Smooth muscle cell (in vitro differentiated cells): ENCODE data around the gene ZBTB46. TPM values are rescaled to one million over a fixed set of nuclear protein-coding genes. Genes with fewer than 3 reads are reported as not detected.
A peak's percentile ranks its signal among the peaks of the same experiment; 100 is the strongest.

ENCODE experiments used
- DNase-seq: peaks from one replicate; lab custom pipeline; 2025; ENCODE audit not compliant: unreplicated experiment; lab: John Stamatoyannopoulos, UW
- H2AFZ ChIP-seq: fragments of 200-600 bp; sonication (generic); 2 replicates; pipeline ENCODE4 v1.6.0; 2016; ENCODE audit warnings: antibody characterized with exemption, low read depth, mild to moderate bottlenecking
- H3F3A ChIP-seq: fragments of 200-600 bp; sonication (generic); 2 replicates; pipeline ENCODE4 v1.6.0; 2017; ENCODE audit warnings: antibody characterized with exemption, low read depth
- H3K27ac ChIP-seq: fragments of 200-600 bp; sonication (generic); 2 replicates; pipeline ENCODE4 v1.5.1; 2016; ENCODE audit warnings: low read depth, mild to moderate bottlenecking
- H3K27me3 ChIP-seq: fragments of 200-600 bp; sonication (generic); 2 replicates; pipeline ENCODE4 v1.6.1; 2016; ENCODE audit warnings: low read depth, mild to moderate bottlenecking
- H3K36me3 ChIP-seq: fragments of 200-600 bp; sonication (generic); 2 replicates; pipeline ENCODE4 v1.5.1; 2016; ENCODE audit warnings: low read depth
- H3K4me1 ChIP-seq: fragments of 200-600 bp; sonication (generic); 2 replicates; pipeline ENCODE4 v1.5.1; 2016; ENCODE audit warnings: low read depth
- H3K4me2 ChIP-seq: fragments of 200-600 bp; sonication (generic); 2 replicates; pipeline ENCODE4 v1.6.0; 2016; ENCODE audit warnings: mild to moderate bottlenecking
- H3K4me3 ChIP-seq: fragments of 200-600 bp; sonication (generic); 2 replicates; pipeline ENCODE4 v1.5.1; 2016; ENCODE audit warnings: mild to moderate bottlenecking
- H3K79me2 ChIP-seq: fragments of 200-600 bp; sonication (generic); 2 replicates; pipeline ENCODE4 v1.6.0; 2016; ENCODE audit warnings: low read depth, mild to moderate bottlenecking
- H3K9ac ChIP-seq: fragments of 200-600 bp; sonication (generic); 2 replicates; pipeline ENCODE4 v1.6.0; 2016; ENCODE audit warnings: low read depth
- H3K9me3 ChIP-seq: fragments of 200-600 bp; sonication (generic); replicated peaks from 2 replicates; pipeline ENCODE4 v1.5.1; 2016; ENCODE audit warnings: low read depth
- H4K20me1 ChIP-seq: fragments of 200-600 bp; sonication (generic); 2 replicates; pipeline ENCODE4 v1.6.0; 2016; ENCODE audit warnings: low read depth
- WGBS: methylation state at CpG from one replicate; pipeline ENCODE4 v1.1.7; 2016; ENCODE audit warnings: low lambda C conversion rate; 5-methylcytosine and 5-hydroxymethylcytosine counted together
- polyA plus RNA-seq: library from polyadenylated mRNA; unstranded; fragments of >200 nt; fragmentation: Nextera tagmentation; extraction: Ambion mirVana; gene quantifications from 2 replicates; pipeline ENCODE4 v1.2.1, GENCODE V29; 2016
- total RNA-seq: library from RNA; depleted of rRNA; stranded (reverse); fragments of >200 nt; gene quantifications from 2 replicates; pipeline ENCODE4 v1.2.3, GENCODE V29; 2014
- TF ChIP-seq, protein P1 (sequence below): fragments of 200-600 bp; sonication (generic); IDR thresholded peaks from 2 replicates; pipeline ENCODE4 v1.5.1; 2017; ENCODE audit warnings: borderline replicate concordance, mild to moderate bottlenecking, antibody characterized with exemption; ENCODE audit not compliant: insufficient read depth, poor library complexity, severe bottlenecking

ZBTB46 gene, protein sequence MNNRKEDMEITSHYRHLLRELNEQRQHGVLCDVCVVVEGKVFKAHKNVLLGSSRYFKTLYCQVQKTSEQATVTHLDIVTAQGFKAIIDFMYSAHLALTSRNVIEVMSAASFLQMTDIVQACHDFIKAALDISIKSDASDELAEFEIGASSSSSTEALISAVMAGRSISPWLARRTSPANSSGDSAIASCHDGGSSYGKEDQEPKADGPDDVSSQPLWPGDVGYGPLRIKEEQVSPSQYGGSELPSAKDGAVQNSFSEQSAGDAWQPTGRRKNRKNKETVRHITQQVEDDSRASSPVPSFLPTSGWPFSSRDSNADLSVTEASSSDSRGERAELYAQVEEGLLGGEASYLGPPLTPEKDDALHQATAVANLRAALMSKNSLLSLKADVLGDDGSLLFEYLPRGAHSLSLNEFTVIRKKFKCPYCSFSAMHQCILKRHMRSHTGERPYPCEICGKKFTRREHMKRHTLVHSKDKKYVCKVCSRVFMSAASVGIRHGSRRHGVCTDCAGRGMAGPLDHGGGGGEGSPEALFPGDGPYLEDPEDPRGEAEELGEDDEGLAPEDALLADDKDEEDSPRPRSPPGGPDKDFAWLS
- total RNA-seq (2.7 and 4.5 TPM in 2 replicates), polyA plus RNA-seq (2.3 and 4.0 TPM in 2 replicates)

DNA sequence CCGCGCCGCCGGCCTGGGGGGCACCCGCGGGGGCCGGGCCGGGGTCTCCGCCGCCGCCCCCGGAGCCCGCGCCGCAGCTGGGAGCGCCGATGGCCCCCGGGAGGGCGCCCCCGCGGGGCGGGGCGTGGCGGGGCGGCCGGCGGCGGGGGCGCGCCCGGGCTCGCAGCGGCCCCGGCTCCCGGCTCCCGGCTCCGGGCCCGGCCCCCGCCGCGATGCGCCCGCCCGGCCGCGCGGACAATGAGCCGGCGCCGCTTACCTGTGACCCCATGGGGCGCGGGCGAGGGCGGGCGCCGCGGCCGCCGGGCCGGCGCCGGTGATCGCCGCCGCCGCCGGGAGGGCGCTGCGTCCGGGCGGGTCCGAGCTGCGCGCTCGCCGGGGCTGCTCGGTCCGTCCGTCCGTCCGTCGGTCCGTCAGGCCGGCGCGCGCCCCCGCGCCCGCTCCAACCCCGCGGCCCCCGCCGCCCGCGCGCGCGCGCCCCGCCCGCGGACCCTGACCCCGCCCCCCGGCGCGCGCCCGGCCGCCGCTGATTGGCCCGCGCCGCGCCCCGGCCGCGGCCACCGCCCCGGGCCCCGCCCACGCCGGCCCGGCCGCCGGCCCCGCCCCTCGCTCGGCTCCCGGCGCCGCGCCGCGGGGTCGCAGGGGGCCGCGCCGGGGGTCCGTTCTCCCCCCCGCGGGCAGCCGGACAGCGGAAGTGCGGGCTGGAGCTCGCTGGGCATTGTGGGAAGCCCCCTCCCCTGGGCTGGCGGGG is at the start of gene ZBTB46:
Gene ZBTB46, minus strand, starts transcription at position 424 of the 748 bp plus-strand sequence. CDS start 40,507 bp downstream, outside the sequence.
- WGBS = under 1% methylated on average over 28 of the region's 147 CpGs
- Histone ChIP-seq H3K9me3 (no peaks in the 10 kb centered on the region), H3K4me3 (peak within 1 kb of the TSS; percentile 82), H3K9ac (peak within 1 kb of the TSS; percentile 43), H3K79me2 (peaks cover 9% of the 10 kb centered on the region), H2AFZ (peak within 1 kb of the TSS; percentile 87), H3K27ac (no peak within 1 kb of the TSS), H3K27me3 (no peaks in the 10 kb centered on the region), H3K4me1 (peaks cover 21% of the 10 kb centered on the region), H3K36me3 (no peaks in the 10 kb centered on the region), H3F3A (no peaks in the 10 kb centered on the region), H4K20me1 (peaks cover 31% of the 10 kb centered on the region), H3K4me2 (peak within 1 kb of the TSS; percentile 99)
- TF ChIP-seq, protein P1, sequence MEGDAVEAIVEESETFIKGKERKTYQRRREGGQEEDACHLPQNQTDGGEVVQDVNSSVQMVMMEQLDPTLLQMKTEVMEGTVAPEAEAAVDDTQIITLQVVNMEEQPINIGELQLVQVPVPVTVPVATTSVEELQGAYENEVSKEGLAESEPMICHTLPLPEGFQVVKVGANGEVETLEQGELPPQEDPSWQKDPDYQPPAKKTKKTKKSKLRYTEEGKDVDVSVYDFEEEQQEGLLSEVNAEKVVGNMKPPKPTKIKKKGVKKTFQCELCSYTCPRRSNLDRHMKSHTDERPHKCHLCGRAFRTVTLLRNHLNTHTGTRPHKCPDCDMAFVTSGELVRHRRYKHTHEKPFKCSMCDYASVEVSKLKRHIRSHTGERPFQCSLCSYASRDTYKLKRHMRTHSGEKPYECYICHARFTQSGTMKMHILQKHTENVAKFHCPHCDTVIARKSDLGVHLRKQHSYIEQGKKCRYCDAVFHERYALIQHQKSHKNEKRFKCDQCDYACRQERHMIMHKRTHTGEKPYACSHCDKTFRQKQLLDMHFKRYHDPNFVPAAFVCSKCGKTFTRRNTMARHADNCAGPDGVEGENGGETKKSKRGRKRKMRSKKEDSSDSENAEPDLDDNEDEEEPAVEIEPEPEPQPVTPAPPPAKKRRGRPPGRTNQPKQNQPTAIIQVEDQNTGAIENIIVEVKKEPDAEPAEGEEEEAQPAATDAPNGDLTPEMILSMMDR = no peak
- no peak for DNase-seq

DNA sequence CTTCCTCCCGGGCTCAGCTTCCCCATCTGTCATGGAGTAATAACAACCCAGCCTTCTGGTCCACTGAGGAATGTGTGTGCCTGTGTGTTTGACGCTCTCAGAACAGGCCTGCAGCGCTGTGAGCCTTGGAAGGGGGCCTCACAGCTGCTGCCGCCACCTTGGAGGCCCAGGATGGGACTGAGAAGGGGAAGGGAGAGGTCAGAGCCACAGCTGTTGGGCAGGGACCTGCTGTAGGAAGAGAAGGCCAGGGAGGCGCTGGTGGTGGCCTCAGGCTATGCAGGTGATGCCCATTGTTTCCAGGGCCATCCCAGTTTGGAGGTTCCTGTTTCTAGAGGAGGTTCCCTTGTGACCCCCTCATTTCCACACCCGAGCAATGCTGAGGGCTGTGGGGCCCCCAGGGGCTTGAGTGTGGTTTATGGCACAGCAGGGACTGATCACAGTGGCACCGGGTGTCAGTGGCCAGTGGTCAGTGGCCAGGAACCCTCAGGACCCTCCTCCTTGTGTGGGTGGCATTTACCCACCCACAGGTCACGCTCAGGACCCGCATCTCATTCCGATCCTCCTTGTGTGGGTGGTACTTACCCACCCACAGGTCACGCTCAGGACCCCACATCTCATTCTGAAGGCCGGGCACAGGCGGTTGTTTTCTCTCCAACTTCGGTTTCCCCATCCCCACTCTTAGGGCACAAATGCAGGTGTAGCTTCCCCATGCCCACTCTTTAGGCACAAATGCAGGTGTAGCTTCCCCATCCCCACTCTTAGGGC is 48.0 kb upstream of the ZBTB46 start:
- TF ChIP-seq, protein P1 = no peak
- no peak for DNase-seq
- peaks cover 10% of the 10 kb centered on the region for H3K36me3 ChIP-seq
- H4K20me1 ChIP-seq = peaks cover 88% of the 10 kb centered on the region
- 97% methylated on average over 14 of the region's 14 CpGs for WGBS
- no peak overlapping the region for H3K9ac ChIP-seq
- H3K4me3 ChIP-seq = no peak overlapping the region
- no peaks in the 10 kb centered on the region for H3F3A ChIP-seq
- H3K4me1 ChIP-seq = no peaks in the 10 kb centered on the region
- no peak overlapping the region for H3K27ac ChIP-seq
- H3K4me2 ChIP-seq = no peak overlapping the region
- no peak overlapping the region for H2AFZ ChIP-seq
- H3K79me2 ChIP-seq = peaks cover 48% of the 10 kb centered on the region
- no peaks in the 10 kb centered on the region for H3K9me3 ChIP-seq
- H3K27me3 ChIP-seq = no peaks in the 10 kb centered on the region

DNA sequence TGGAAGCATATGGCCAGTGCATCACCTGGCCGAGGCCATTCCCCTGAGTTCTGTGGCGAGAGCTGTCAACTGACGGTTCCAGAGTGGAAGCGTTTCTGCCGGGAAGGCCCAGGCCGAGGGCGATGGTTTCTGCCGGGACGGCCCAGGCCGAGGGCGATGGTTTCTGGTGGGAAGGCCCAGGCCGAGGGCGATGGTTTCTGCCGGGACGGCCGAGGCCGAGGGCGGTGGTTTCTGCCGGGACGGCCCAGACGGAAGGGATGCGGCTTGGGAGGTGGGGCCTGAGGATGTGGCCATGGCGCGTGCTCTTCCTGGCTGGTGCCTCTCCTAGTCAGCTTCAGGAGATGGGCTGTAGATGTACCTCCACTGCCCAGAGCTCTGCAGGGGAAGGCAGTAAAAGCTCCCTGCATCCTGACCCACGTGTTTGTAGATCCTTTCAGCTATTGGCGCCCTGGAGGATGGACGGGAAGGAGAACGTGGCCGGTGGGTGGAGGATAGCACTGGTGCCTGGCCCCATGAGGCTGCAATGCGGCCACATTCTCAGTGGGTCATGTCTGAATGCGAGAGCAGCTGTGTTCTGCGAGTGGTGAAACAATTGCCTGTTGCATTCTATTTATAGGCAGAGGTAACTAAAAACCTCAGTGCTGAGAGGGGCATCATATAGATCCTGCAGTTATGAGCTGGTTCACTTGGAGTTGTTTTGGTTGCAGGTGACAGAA is 46.8 kb upstream of the ZBTB46 start:
- Histone ChIP-seq H3K9ac (no peak overlapping the region), H2AFZ (no peak overlapping the region), H3K79me2 (peaks cover 56% of the 10 kb centered on the region), H3K36me3 (peaks cover 10% of the 10 kb centered on the region), H3K4me2 (no peak overlapping the region), H3K27ac (no peak overlapping the region), H4K20me1 (peaks cover 89% of the 10 kb centered on the region), H3K9me3 (no peaks in the 10 kb centered on the region), H3K4me1 (no peaks in the 10 kb centered on the region), H3K4me3 (no peak overlapping the region), H3K27me3 (no peaks in the 10 kb centered on the region), H3F3A (no peaks in the 10 kb centered on the region)
- TF ChIP-seq, protein P1 = no peak
- 96% methylated on average over 32 of the region's 32 CpGs for WGBS
- DNase-seq = no peak
